ENCODE measurements around the gene CLIC1.
A peak's percentile ranks its signal among the peaks of the same experiment; 100 is the strongest.

The CLIC1 gene

GRCh38 chr6:31705931-31706330 lies 30.4 kb downstream of the CLIC1 start:
- TF ChIP-seq REST (IDR thresholded peaks at IDR 0.05; ENCODE audit: low read depth), result no peak
- no peak for TF ChIP-seq EP300 (IDR thresholded peaks at IDR 0.05; ENCODE audit: borderline replicate concordance)
- TF ChIP-seq CREB1 (IDR thresholded peaks at IDR 0.05; ENCODE audit: low read depth), result no peak
- TF ChIP-seq TEAD4 (IDR thresholded peaks at IDR 0.05), result no peak
- no peak for TF ChIP-seq RAD21 (IDR thresholded peaks at IDR 0.05; ENCODE audit: low read depth)
- TF ChIP-seq YY1 (IDR thresholded peaks at IDR 0.05; ENCODE audit: low read depth), result no peak
- no peak for TF ChIP-seq TCF12 (IDR thresholded peaks at IDR 0.05; ENCODE audit: low read depth)
- TF ChIP-seq ZBTB7A (IDR thresholded peaks at IDR 0.05; ENCODE audit: low read depth), result no peak
- TF ChIP-seq, protein P1, sequence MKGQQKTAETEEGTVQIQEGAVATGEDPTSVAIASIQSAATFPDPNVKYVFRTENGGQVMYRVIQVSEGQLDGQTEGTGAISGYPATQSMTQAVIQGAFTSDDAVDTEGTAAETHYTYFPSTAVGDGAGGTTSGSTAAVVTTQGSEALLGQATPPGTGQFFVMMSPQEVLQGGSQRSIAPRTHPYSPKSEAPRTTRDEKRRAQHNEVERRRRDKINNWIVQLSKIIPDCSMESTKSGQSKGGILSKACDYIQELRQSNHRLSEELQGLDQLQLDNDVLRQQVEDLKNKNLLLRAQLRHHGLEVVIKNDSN (IDR thresholded peaks at IDR 0.05), result no peak
- no peak for TF ChIP-seq TAF1 (IDR thresholded peaks at IDR 0.05; ENCODE audit: low read depth)

GRCh38 chr6:31702819-31703716 lies 33.3 kb downstream of the CLIC1 start, which contains the start of gene ABHD16A:
ABHD16A (minus strand) TSS chr6:31703324; CDS start chr6:31703281, 43 bp downstream.
- TF ChIP-seq TEAD4 (IDR thresholded peaks at IDR 0.05) (peak; percentile 33; the same call in 1 of the 2 replicates), ZBTB7A (IDR thresholded peaks at IDR 0.05; ENCODE audit: low read depth) (peak; percentile 34; the same call in 1 of the 2 replicates), CEBPB (IDR thresholded peaks at IDR 0.05) (peak; percentile 99), NFIC (IDR thresholded peaks at IDR 0.05) (no peak), TAF1 (IDR thresholded peaks at IDR 0.05; ENCODE audit: low read depth) (peak; percentile 65), RAD21 (IDR thresholded peaks at IDR 0.05; ENCODE audit: low read depth) (peak; percentile 1; the same call in 1 of the 2 replicates), CREB1 (IDR thresholded peaks at IDR 0.05; ENCODE audit: low read depth) (peak; percentile 85), FOXM1 (IDR thresholded peaks at IDR 0.05; ENCODE audit: borderline replicate concordance, low read depth) (no peak), REST (IDR thresholded peaks at IDR 0.05; ENCODE audit: low read depth) (no peak), EP300 (IDR thresholded peaks at IDR 0.05; ENCODE audit: borderline replicate concordance) (no peak; the same call in 1 of the 2 replicates), EGR1 (IDR thresholded peaks at IDR 0.05) (no peak), YY1 (IDR thresholded peaks at IDR 0.05; ENCODE audit: low read depth) (peak; percentile 57), TCF12 (IDR thresholded peaks at IDR 0.05; ENCODE audit: low read depth) (no peak)
- TF ChIP-seq, protein P2, sequence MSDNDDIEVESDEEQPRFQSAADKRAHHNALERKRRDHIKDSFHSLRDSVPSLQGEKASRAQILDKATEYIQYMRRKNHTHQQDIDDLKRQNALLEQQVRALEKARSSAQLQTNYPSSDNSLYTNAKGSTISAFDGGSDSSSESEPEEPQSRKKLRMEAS (IDR thresholded peaks at IDR 0.05), result peak; percentile 43; the same call in 1 of the 2 replicates
- TF ChIP-seq, protein P1 (IDR thresholded peaks at IDR 0.05), result no peak

GRCh38 chr6:31702405-31702818 lies 33.9 kb downstream of the CLIC1 start:
- TF ChIP-seq NFIC (IDR thresholded peaks at IDR 0.05), result no peak
- peak; percentile 39; the same call in 1 of the 2 replicates for TF ChIP-seq ZBTB7A (IDR thresholded peaks at IDR 0.05; ENCODE audit: low read depth)

GRCh38 chr6:31701666-31702404 lies 34.5 kb downstream of the CLIC1 start:
- TF ChIP-seq, protein P2 (IDR thresholded peaks at IDR 0.05), result no peak
- TF ChIP-seq TAF1 (IDR thresholded peaks at IDR 0.05; ENCODE audit: low read depth) (no peak), TEAD4 (IDR thresholded peaks at IDR 0.05) (no peak), RAD21 (IDR thresholded peaks at IDR 0.05; ENCODE audit: low read depth) (no peak), TCF12 (IDR thresholded peaks at IDR 0.05; ENCODE audit: low read depth) (no peak), YY1 (IDR thresholded peaks at IDR 0.05; ENCODE audit: low read depth) (no peak), CEBPB (IDR thresholded peaks at IDR 0.05) (no peak), EP300 (IDR thresholded peaks at IDR 0.05; ENCODE audit: borderline replicate concordance) (no peak), FOXM1 (IDR thresholded peaks at IDR 0.05; ENCODE audit: borderline replicate concordance, low read depth) (no peak), REST (IDR thresholded peaks at IDR 0.05; ENCODE audit: low read depth) (no peak), ZBTB7A (IDR thresholded peaks at IDR 0.05; ENCODE audit: low read depth) (no peak; the same call in 1 of the 2 replicates), EGR1 (IDR thresholded peaks at IDR 0.05) (no peak), NFIC (IDR thresholded peaks at IDR 0.05) (no peak), CREB1 (IDR thresholded peaks at IDR 0.05; ENCODE audit: low read depth) (no peak)
- TF ChIP-seq, protein P1 (IDR thresholded peaks at IDR 0.05), result no peak
